Peyer's patch (tissue), 4 donors: ENCODE data around the gene TMOD1.

Experiments
- POLR2A ChIP-seq, 2 donors: fragments of 450-650 bp; IDR thresholded peaks; one replicate each; pipeline ENCODE4 v1.5.1; 2017; ENCODE audit warnings: antibody characterized with exemption in 2 of 2, mild to moderate bottlenecking in 2 of 2, moderate library complexity in 2 of 2
- TF ChIP-seq, protein P1 (sequence below), 6 experiments: fragments of 450-650 bp in 4 of 6; fragments of 200-600 bp in 2 of 6; sonication (generic) in 1 of 6; IDR thresholded peaks; one replicate each; pipeline ENCODE4 v1.5.1; 2017 to 2019; ENCODE audit warnings: antibody characterized with exemption in 6 of 6, mild to moderate bottlenecking in 3 of 6, moderate library complexity in 1 of 6

- no peak for TF ChIP-seq POLR2A (IDR thresholded peaks at IDR 0.05)
- TF ChIP-seq, protein P1, sequence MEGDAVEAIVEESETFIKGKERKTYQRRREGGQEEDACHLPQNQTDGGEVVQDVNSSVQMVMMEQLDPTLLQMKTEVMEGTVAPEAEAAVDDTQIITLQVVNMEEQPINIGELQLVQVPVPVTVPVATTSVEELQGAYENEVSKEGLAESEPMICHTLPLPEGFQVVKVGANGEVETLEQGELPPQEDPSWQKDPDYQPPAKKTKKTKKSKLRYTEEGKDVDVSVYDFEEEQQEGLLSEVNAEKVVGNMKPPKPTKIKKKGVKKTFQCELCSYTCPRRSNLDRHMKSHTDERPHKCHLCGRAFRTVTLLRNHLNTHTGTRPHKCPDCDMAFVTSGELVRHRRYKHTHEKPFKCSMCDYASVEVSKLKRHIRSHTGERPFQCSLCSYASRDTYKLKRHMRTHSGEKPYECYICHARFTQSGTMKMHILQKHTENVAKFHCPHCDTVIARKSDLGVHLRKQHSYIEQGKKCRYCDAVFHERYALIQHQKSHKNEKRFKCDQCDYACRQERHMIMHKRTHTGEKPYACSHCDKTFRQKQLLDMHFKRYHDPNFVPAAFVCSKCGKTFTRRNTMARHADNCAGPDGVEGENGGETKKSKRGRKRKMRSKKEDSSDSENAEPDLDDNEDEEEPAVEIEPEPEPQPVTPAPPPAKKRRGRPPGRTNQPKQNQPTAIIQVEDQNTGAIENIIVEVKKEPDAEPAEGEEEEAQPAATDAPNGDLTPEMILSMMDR (IDR thresholded peaks at IDR 0.05), result no peak
These were observed 61.1 kb downstream of the TMOD1 start for GRCh38 chr9:97562542-97562941.
